ENCODE results near the gene C3orf18. TPM values are rescaled to one million over a fixed set of nuclear protein-coding genes. Genes with fewer than 3 reads are reported as not detected.
A peak's percentile ranks its signal among the peaks of the same experiment; 100 is the strongest.

C3orf18 gene
- total RNA-seq, 1 experiment from 2014 or later = 0.15 TPM

DNA sequence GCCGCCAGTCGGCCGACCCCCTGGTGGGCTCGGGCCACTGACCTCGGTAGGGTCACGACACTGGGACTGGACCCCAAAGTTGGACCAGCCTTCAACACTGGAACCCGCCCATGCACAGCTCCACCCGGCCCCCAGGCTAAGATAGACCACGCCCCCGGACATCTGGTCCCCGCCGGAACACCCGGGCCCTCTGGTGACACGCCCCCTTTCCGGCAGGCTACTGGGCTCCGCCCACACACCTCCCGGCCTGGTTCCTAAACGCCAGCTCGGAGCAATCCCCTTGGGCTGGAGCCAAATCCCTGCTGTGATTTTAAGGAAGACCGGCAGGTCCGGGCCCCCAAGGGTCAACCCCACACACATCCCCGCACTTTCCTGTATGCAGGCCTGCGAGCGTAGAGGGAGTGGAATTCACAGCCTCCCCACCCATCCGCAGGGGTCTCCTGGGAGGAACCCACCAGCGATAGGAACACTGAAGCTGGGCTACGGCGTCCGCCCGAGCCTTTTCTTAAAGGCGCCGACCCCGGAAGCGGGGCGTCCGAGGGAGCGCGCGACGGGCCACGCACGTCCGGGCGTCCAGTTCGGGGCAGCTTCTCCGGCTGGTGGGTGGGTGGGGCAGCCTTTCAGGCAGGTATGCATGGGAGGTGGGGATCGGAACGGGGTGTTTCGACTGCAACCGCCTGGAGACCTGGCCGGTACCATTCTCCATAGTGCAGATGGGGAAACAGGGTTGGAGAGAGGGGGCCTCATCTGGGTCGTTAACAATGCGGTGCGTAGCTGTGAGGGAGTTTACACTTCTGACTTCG, 1.6 kb upstream of the C3orf18 start, which contains the start of gene HEMK1:
HEMK1 (plus strand) TSS at position 576 of the 803 bp plus-strand sequence. CDS start 1,583 bp downstream, outside the sequence.
- peak within 1 kb of the TSS; percentile 92 for H2AFZ ChIP-seq (ENCODE audit: low read length)
- peak within 1 kb of the TSS; percentile 82 for H3K9ac ChIP-seq (ENCODE audit: low read length)
- peak within 1 kb of the TSS; percentile 74 for H3K4me2 ChIP-seq (ENCODE audit: low read depth, low read length, poor library complexity, severe bottlenecking)
- 0 out of 2 replicates have a peak within 1 kb of the TSS, but pooled peaks have one; percentile 13 for H3K27ac ChIP-seq (ENCODE audit: low read length)
- H3K9me3 ChIP-seq (ENCODE audit: low read length) = no peaks in the 10 kb centered on the region
- no peaks in the 10 kb centered on the region for H3K9me2 ChIP-seq (replicated peaks; ENCODE audit: insufficient read depth, low read length)
- no peaks in the 10 kb centered on the region for H3K36me3 ChIP-seq (ENCODE audit: insufficient read depth, low read length)
- DNase-seq = peak; percentile 98
- no peaks in the 10 kb centered on the region for H4K20me1 ChIP-seq (ENCODE audit: insufficient read depth, low read depth, low read length)
- peaks cover 5% of the 10 kb centered on the region; the same call in 1 of the 2 replicates for H3K79me2 ChIP-seq (ENCODE audit: low read length)
- H3K27me3 ChIP-seq (ENCODE audit: low read length) = no peaks in the 10 kb centered on the region
- peak within 1 kb of the TSS; percentile 88 for H3K4me3 ChIP-seq (ENCODE audit: low read length)
- H3K4me1 ChIP-seq (ENCODE audit: low read length) = peaks cover 29% of the 10 kb centered on the region

DNA sequence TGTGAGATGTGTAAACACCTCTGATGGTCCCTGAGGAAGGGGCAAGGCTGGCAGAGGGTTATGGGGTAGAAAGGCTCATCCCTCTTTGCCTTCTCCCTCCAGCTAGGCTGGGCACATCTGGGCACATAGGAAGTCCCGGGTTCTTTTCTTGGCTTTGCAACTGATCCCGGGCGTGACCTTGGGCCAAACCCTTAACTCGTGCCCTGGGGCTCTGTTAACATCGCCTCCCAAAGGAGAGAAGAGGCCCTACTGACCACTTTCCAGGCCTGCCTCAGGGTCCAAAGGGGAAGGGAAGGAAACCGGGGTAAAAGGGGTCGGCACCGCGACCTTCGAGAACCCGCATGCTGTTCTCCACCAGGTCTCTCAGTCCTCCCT, 549 bp downstream of the C3orf18 start:
- Histone ChIP-seq H3K4me3 (ENCODE audit: low read length) (peak overlapping the region; percentile 88), H3K9ac (ENCODE audit: low read length) (peak overlapping the region; percentile 69), H3K4me2 (ENCODE audit: low read depth, low read length, poor library complexity, severe bottlenecking) (peak overlapping the region; percentile 74), H3K36me3 (ENCODE audit: insufficient read depth, low read length) (no peaks in the 10 kb centered on the region), H4K20me1 (ENCODE audit: insufficient read depth, low read depth, low read length) (no peaks in the 10 kb centered on the region), H3K9me2 (replicated peaks; ENCODE audit: insufficient read depth, low read length) (no peaks in the 10 kb centered on the region), H3K27me3 (ENCODE audit: low read length) (no peaks in the 10 kb centered on the region), H3K9me3 (ENCODE audit: low read length) (no peaks in the 10 kb centered on the region), H3K79me2 (ENCODE audit: low read length) (peaks cover 5% of the 10 kb centered on the region; the same call in 1 of the 2 replicates), H2AFZ (ENCODE audit: low read length) (peak overlapping the region; percentile 84), H3K27ac (ENCODE audit: low read length) (no peak overlapping the region), H3K4me1 (ENCODE audit: low read length) (peaks cover 29% of the 10 kb centered on the region)
- no peak for DNase-seq

DNA sequence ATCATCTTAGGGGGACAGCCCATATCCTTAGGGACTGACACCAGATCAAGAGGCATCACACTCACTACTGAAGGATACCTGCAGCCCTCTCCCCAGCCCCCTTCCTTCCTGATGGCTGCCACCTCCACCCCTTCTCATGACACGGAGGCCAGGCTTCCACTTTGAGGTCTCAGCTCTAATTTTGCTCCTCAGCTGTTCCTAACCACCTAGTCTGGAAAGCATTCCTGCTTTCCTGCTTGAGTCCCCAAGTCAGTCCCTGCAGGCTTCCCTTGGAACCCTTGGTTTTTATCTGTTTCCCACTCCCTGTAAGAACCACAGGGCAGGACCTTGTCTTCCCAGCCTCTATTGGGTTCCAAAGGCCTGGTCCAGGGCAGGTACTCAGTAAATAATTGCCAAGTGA, 3.2 kb downstream of the C3orf18 start:
- H4K20me1 ChIP-seq (ENCODE audit: insufficient read depth, low read depth, low read length) = no peaks in the 10 kb centered on the region
- H3K4me3 ChIP-seq (ENCODE audit: low read length) = no peak overlapping the region
- no peaks in the 10 kb centered on the region for H3K27me3 ChIP-seq (ENCODE audit: low read length)
- DNase-seq = no peak
- no peak overlapping the region for H3K9ac ChIP-seq (ENCODE audit: low read length)
- H3K4me1 ChIP-seq (ENCODE audit: low read length) = peaks cover 19% of the 10 kb centered on the region
- no peaks in the 10 kb centered on the region for H3K9me2 ChIP-seq (replicated peaks; ENCODE audit: insufficient read depth, low read length)
- no peak overlapping the region for H3K27ac ChIP-seq (ENCODE audit: low read length)
- no peak overlapping the region for H2AFZ ChIP-seq (ENCODE audit: low read length)
- H3K9me3 ChIP-seq (ENCODE audit: low read length) = no peaks in the 10 kb centered on the region
- H3K4me2 ChIP-seq (ENCODE audit: low read depth, low read length, poor library complexity, severe bottlenecking) = no peak overlapping the region
- H3K36me3 ChIP-seq (ENCODE audit: insufficient read depth, low read length) = no peaks in the 10 kb centered on the region
- H3K79me2 ChIP-seq (ENCODE audit: low read length) = no peaks in the 10 kb centered on the region

DNA sequence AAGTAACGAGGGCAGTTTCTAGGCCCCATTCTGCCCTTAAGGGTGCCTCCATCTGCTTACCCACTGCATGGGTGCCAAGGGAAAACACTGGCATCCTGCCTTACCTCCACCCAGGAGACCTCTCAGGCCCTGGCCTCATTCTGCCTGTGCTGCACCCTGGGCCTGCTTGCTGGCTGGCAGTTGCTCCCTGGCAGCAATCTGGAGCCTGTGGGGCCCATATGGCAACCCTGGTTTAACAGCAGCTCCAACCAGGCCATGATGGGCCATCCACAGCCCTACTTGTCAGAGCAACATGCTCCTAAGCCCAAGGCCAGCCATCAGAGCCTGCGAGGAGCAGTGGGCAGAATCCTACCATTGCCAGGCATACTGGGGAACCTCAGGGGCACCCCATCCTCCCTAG, 3.7 kb downstream of the C3orf18 start:
- H3K4me1 ChIP-seq (ENCODE audit: low read length) = peaks cover 19% of the 10 kb centered on the region
- no peaks in the 10 kb centered on the region for H3K9me3 ChIP-seq (ENCODE audit: low read length)
- no peak overlapping the region for H3K4me3 ChIP-seq (ENCODE audit: low read length)
- no peak overlapping the region for H3K27ac ChIP-seq (ENCODE audit: low read length)
- no peaks in the 10 kb centered on the region for H3K9me2 ChIP-seq (replicated peaks; ENCODE audit: insufficient read depth, low read length)
- H3K4me2 ChIP-seq (ENCODE audit: low read depth, low read length, poor library complexity, severe bottlenecking) = no peak overlapping the region
- no peaks in the 10 kb centered on the region for H3K27me3 ChIP-seq (ENCODE audit: low read length)
- H3K36me3 ChIP-seq (ENCODE audit: insufficient read depth, low read length) = no peaks in the 10 kb centered on the region
- no peak overlapping the region for H3K9ac ChIP-seq (ENCODE audit: low read length)
- no peaks in the 10 kb centered on the region for H3K79me2 ChIP-seq (ENCODE audit: low read length)
- H2AFZ ChIP-seq (ENCODE audit: low read length) = no peak overlapping the region
- no peaks in the 10 kb centered on the region for H4K20me1 ChIP-seq (ENCODE audit: insufficient read depth, low read depth, low read length)
- DNase-seq = no peak

DNA sequence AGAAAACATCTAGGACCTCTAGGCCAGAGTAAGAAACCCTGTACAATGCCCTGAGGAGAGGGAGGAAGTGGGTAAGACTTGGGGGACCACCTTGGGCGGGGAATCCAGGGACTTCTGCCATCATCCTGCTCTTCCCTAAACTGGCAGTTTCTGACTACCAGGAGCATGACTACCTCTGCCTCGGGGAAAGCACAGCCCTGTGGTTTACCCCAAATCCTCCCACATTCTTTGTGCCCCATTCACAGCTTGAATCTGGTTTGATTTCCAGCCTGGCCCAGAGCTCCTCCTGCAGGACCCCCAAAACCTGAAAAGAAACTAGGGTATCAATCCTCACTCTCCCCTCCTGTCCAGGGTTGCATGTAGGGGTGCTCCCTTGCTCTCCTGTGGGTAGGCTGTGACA, 4.7 kb downstream of the C3orf18 start:
- Histone ChIP-seq H2AFZ (ENCODE audit: low read length) (no peak overlapping the region), H4K20me1 (ENCODE audit: insufficient read depth, low read depth, low read length) (no peaks in the 10 kb centered on the region), H3K4me1 (ENCODE audit: low read length) (peaks cover 10% of the 10 kb centered on the region), H3K4me2 (ENCODE audit: low read depth, low read length, poor library complexity, severe bottlenecking) (no peak overlapping the region), H3K9me2 (replicated peaks; ENCODE audit: insufficient read depth, low read length) (no peaks in the 10 kb centered on the region), H3K4me3 (ENCODE audit: low read length) (no peak overlapping the region), H3K36me3 (ENCODE audit: insufficient read depth, low read length) (no peaks in the 10 kb centered on the region), H3K27ac (ENCODE audit: low read length) (no peak overlapping the region), H3K9me3 (ENCODE audit: low read length) (no peaks in the 10 kb centered on the region), H3K9ac (ENCODE audit: low read length) (no peak overlapping the region), H3K79me2 (ENCODE audit: low read length) (no peaks in the 10 kb centered on the region), H3K27me3 (ENCODE audit: low read length) (no peaks in the 10 kb centered on the region)
- no peak for DNase-seq

DNA sequence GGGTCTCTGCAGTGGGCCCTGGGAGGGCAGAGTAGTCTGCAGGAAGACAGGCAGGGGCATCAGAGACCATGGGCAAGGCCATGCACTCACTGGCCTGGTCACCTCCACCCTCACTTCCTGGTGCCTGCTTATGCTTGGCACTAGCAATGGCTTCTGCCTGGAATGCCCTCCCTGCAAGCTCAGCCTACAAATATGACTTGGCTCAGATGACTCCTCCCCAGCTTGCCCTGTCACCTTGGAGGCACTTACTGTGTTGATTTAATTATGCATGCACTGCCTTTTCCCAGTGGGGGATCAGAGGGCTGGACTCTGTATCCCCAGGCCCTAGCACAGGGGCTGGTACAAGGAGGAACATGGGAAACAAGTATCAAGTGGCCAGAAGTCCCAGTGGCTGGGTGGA, 7.8 kb downstream of the C3orf18 start:
- Histone ChIP-seq H3K9ac (ENCODE audit: low read length) (no peak overlapping the region), H3K27me3 (ENCODE audit: low read length) (no peaks in the 10 kb centered on the region), H3K4me1 (ENCODE audit: low read length) (no peaks in the 10 kb centered on the region), H2AFZ (ENCODE audit: low read length) (no peak overlapping the region), H3K9me2 (replicated peaks; ENCODE audit: insufficient read depth, low read length) (no peaks in the 10 kb centered on the region), H3K9me3 (ENCODE audit: low read length) (no peaks in the 10 kb centered on the region), H3K4me3 (ENCODE audit: low read length) (no peak overlapping the region), H3K36me3 (ENCODE audit: insufficient read depth, low read length) (no peaks in the 10 kb centered on the region), H3K79me2 (ENCODE audit: low read length) (no peaks in the 10 kb centered on the region), H3K27ac (ENCODE audit: low read length) (no peak overlapping the region), H4K20me1 (ENCODE audit: insufficient read depth, low read depth, low read length) (no peaks in the 10 kb centered on the region), H3K4me2 (ENCODE audit: low read depth, low read length, poor library complexity, severe bottlenecking) (no peak overlapping the region)
- DNase-seq = no peak

DNA sequence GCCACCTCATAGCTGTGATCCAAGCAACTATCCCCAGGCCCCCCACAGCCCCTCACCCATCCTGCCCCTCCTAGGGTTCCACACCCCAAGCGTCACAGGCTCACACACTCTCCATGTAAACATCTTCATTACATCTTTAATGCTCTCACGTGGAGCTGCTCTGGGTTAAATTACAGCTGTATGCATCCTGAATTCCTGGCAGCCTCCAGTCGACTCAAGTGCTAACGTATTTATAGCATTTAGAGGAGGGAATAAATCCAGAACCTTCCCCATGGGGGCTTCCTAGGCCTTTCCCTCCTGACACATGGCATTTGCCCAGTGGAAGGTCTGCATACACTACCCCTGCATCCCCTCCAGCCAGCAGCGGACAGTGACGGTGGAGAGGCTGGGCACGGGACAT, 9.6 kb downstream of the C3orf18 start:
- H2AFZ ChIP-seq (ENCODE audit: low read length) = no peak overlapping the region
- H3K27me3 ChIP-seq (ENCODE audit: low read length) = no peaks in the 10 kb centered on the region
- no peaks in the 10 kb centered on the region for H3K9me2 ChIP-seq (replicated peaks; ENCODE audit: insufficient read depth, low read length)
- H3K4me3 ChIP-seq (ENCODE audit: low read length) = no peak overlapping the region
- no peak overlapping the region for H3K27ac ChIP-seq (ENCODE audit: low read length)
- H3K4me2 ChIP-seq (ENCODE audit: low read depth, low read length, poor library complexity, severe bottlenecking) = no peak overlapping the region
- no peaks in the 10 kb centered on the region for H3K4me1 ChIP-seq (ENCODE audit: low read length)
- no peaks in the 10 kb centered on the region for H4K20me1 ChIP-seq (ENCODE audit: insufficient read depth, low read depth, low read length)
- DNase-seq = no peak
- H3K36me3 ChIP-seq (ENCODE audit: insufficient read depth, low read length) = no peaks in the 10 kb centered on the region
- H3K79me2 ChIP-seq (ENCODE audit: low read length) = no peaks in the 10 kb centered on the region
- no peaks in the 10 kb centered on the region for H3K9me3 ChIP-seq (ENCODE audit: low read length)
- H3K9ac ChIP-seq (ENCODE audit: low read length) = no peak overlapping the region

DNA sequence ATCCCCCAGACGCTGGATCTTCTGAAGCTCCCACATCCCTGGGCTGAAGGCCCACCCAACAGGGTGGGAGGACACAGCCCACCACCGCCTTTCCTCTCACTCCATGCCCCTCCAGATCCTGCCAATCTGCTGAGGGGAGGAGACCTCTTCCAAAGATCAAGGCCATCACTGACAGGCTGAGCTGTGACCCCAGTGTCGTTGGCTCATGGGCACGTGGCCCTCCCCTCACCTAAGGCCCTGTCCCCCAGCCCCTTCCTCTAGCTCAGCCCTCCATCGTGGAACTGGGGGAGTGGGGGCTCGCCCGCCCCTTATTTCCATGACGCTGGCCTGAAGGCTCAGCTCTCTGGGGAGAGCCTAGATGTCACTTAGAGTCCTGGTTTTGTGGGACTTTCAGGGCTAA, 10.4 kb downstream of the C3orf18 start:
- Histone ChIP-seq H4K20me1 (ENCODE audit: insufficient read depth, low read depth, low read length) (no peaks in the 10 kb centered on the region; the same call in 1 of the 2 replicates), H3K4me3 (ENCODE audit: low read length) (no peak overlapping the region), H3K27ac (ENCODE audit: low read length) (no peak overlapping the region), H2AFZ (ENCODE audit: low read length) (no peak overlapping the region), H3K36me3 (ENCODE audit: insufficient read depth, low read length) (no peaks in the 10 kb centered on the region), H3K27me3 (ENCODE audit: low read length) (no peaks in the 10 kb centered on the region), H3K4me2 (ENCODE audit: low read depth, low read length, poor library complexity, severe bottlenecking) (no peak overlapping the region), H3K9ac (ENCODE audit: low read length) (no peak overlapping the region), H3K9me2 (replicated peaks; ENCODE audit: insufficient read depth, low read length) (no peaks in the 10 kb centered on the region), H3K4me1 (ENCODE audit: low read length) (no peaks in the 10 kb centered on the region), H3K79me2 (ENCODE audit: low read length) (no peaks in the 10 kb centered on the region), H3K9me3 (ENCODE audit: low read length) (no peaks in the 10 kb centered on the region)
- no peak for DNase-seq
